ENCODE measurements around the gene TFPI2. TPM values are rescaled to one million over a fixed set of nuclear protein-coding genes. Genes with fewer than 3 reads are reported as not detected.

TFPI2 gene
- total and polyA plus RNA-seq, 8 donors, result 0.28 to 15.2 (median 3.5) TPM; not detected in 1

- no peak for TF ChIP-seq POLR2AphosphoS5 (IDR thresholded peaks at IDR 0.05)
- no peak for TF ChIP-seq EP300 (IDR thresholded peaks at IDR 0.05)
- no peak for TF ChIP-seq CTCF (IDR thresholded peaks at IDR 0.05)
- TF ChIP-seq POLR2A (IDR thresholded peaks at IDR 0.05), result no peak
- H3K4me1 ChIP-seq, result peaks cover 0 to 28% (median 9%) of the 10 kb centered on the region in 4 donors
- no peaks in the 10 kb centered on the region for H3K9me3 ChIP-seq
- H3K27ac ChIP-seq, result no peak overlapping the region
- peak in 1 of 2 donors; percentile 13 for DNase-seq
- H3K36me3 ChIP-seq, result no peaks in the 10 kb centered on the region
- H3K27me3 ChIP-seq, result peaks cover 0 to 11% (median 0%) of the 10 kb centered on the region in 3 donors
- no peak overlapping the region for H3K4me3 ChIP-seq
- intact Hi-C loops (cut with DNase I; ENCODE audit: low total_unique reads), result no loop called here
- 62 to 77% (median 75%) methylated on average over 4 of the region's 4 CpGs for WGBS, 5 donors
These were observed 5.5 kb upstream of the TFPI2 start for GRCh38 chr7:93895859-93896600.

DNA sequence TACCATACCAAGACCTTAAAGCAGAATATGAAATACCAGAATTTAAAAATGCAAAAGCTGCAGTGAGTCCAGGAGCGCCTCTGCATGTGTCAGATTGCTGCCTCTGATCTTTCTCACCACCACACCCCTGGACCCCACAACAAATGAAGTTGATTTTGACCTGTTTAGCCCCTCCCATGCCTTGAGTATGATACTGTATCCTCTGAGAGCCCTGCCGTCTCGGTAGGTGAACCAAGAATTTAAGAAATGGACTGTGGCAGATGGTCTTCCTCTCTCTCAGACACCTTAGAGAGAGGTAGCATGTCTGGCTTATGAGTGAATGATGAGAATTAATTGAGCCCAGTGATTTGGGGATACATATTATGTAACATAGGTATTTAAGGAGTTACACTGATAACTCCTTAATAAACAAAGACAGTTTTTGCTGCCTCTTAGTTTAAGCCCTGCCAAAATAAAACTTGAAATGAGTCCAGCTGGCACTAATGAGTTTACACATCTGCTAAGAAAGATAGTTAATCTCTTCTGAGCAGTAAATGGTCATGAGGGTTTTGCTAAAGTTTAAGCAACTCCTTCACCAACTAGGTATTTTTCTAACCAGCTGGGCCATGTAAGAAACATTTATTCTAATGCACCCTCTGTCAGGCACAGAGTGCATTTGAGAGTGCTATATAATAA is 4.5 kb upstream of the TFPI2 start:
- TF ChIP-seq POLR2AphosphoS5 (IDR thresholded peaks at IDR 0.05), result no peak
- TF ChIP-seq CTCF (IDR thresholded peaks at IDR 0.05), result no peak
- TF ChIP-seq EP300 (IDR thresholded peaks at IDR 0.05), result no peak
- TF ChIP-seq POLR2A (IDR thresholded peaks at IDR 0.05), result no peak
- intact Hi-C loops (cut with DNase I; ENCODE audit: low total_unique reads), result no loop called here
- Histone ChIP-seq H3K4me3 (no peak overlapping the region), H3K9me3 (no peaks in the 10 kb centered on the region), H3K4me1 (peaks cover 0 to 37% (median 18%) of the 10 kb centered on the region in 4 donors), H3K27me3 (peaks cover 0 to 20% (median 8%) of the 10 kb centered on the region in 3 donors), H3K27ac (no peak overlapping the region), H3K36me3 (no peaks in the 10 kb centered on the region)
- peak in 1 of 2 donors; percentile 66 for DNase-seq
- 56 to 72% (median 66%) methylated on average over 3 of the region's 3 CpGs for WGBS, 5 donors

GRCh38 chr7:93894426-93894825 is 3.9 kb upstream of the TFPI2 start:
- no peak for DNase-seq
- TF ChIP-seq CTCF (IDR thresholded peaks at IDR 0.05) (no peak), POLR2AphosphoS5 (IDR thresholded peaks at IDR 0.05) (no peak), EP300 (IDR thresholded peaks at IDR 0.05) (no peak), POLR2A (IDR thresholded peaks at IDR 0.05) (no peak)
- Histone ChIP-seq H3K9me3 (no peaks in the 10 kb centered on the region), H3K4me1 (peaks cover 0 to 42% (median 23%) of the 10 kb centered on the region in 4 donors), H3K36me3 (no peaks in the 10 kb centered on the region), H3K27me3 (peaks cover 0 to 27% (median 13%) of the 10 kb centered on the region in 3 donors), H3K4me3 (no peak overlapping the region), H3K27ac (no peak overlapping the region)
- 67 to 76% (median 73%) methylated on average over 1 of the region's 1 CpG for WGBS, 5 donors
- intact Hi-C loops (cut with DNase I; ENCODE audit: low total_unique reads), result no loop called here

DNA sequence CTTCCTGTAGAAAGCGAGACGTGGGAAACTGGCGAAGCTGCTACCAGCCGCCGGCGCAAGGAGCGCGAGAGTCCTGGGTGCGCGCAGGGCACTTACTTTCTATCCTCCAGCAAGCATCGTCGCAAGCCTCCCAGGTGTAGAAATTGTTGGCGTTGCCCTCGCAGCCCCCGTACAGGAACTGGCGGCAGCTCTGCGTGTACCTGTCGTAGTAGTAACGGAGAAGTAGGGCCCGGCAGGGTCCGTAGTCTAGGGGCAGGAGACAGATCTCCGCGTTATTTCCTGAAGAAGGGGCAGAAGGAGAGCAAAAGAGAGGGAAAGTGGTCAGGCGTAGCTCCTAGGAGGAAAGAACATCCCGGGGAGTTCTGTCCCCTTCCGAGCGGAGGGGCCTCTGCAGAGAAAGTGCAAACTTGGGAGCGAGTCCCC is 501 bp downstream of the TFPI2 start:
- WGBS, 5 donors, result 1 to 4% (median 1%) methylated on average over 28 of the region's 28 CpGs
- Histone ChIP-seq H3K27me3 (peaks cover 0 to 36% (median 13%) of the 10 kb centered on the region in 3 donors), H3K4me1 (peaks cover 0 to 23% (median 15%) of the 10 kb centered on the region in 4 donors), H3K36me3 (no peaks in the 10 kb centered on the region), H3K4me3 (peak overlapping the region; percentile 53 to 66 (median 60)), H3K9me3 (no peaks in the 10 kb centered on the region), H3K27ac (peak overlapping the region in 2 of 5 donors; percentile 53 to 68)
- DNase-seq, result peak in 1 of 2 donors; percentile 73
- no peak for TF ChIP-seq POLR2A (IDR thresholded peaks at IDR 0.05)
- no peak for TF ChIP-seq EP300 (IDR thresholded peaks at IDR 0.05)
- no peak for TF ChIP-seq CTCF (IDR thresholded peaks at IDR 0.05)
- no peak for TF ChIP-seq POLR2AphosphoS5 (IDR thresholded peaks at IDR 0.05)
- intact Hi-C loops (cut with DNase I; ENCODE audit: low total_unique reads), result no loop called here

Data from stomach (tissue), 9 donors.